HCT116 (cell line): ENCODE data around the gene NDUFC1. TPM values are rescaled to one million over a fixed set of nuclear protein-coding genes. Genes with fewer than 3 reads are reported as not detected.

Source experiments
- ATAC-seq: fragments of 200-7000 bp; cut with Tn5 transposase; 2 replicates; pipeline ENCODE4 v1.9.1; 2020; ENCODE audit warnings: mild to moderate bottlenecking, moderate library complexity
- BruUV-seq: library from RNA; stranded (reverse); fragments of 400-500 nt; replicated peaks from 2 replicates; lab custom pipeline; 2021; lab: Mats Ljungman, UMichigan
- CTCF ChIA-PET: fragments of 300-600 bp; sonication (Branson Sonifier 250); formaldehyde crosslinking; loops from one replicate; lab custom pipeline; 2021; ENCODE audit warnings: antibody characterized with exemption; lab: Charles Lee
- POLR2A ChIA-PET: fragments of 300-600, 350-600 bp; sonication (Branson Sonifier 250); formaldehyde crosslinking; loops from one replicate; lab custom pipeline; 2021; ENCODE audit warnings: antibody characterized with exemption; lab: Charles Lee
- RAD21 ChIA-PET, 2 experiments: fragments of 300-600 bp; sonication (Branson Sonifier 250); formaldehyde crosslinking; loops; one replicate each; lab custom pipeline; 2023; ENCODE audit warnings: low total read pairs in 2 of 2; ENCODE audit not compliant: uncharacterized antibody in 2 of 2, unreplicated experiment in 2 of 2, low non-redundant PET in 1 of 2; lab: Charles Lee
- DNase-seq: peaks from one replicate; pipeline ENCODE4 v3.0.0-alpha.2; 2010; ENCODE audit warnings: low read depth, low spot score
- H2AFZ ChIP-seq: fragments of 200-600 bp; shearing (Covaris generic), sonication (generic); 2 replicates; pipeline ENCODE4 v1.6.1; 2017; ENCODE audit warnings: low read depth, mixed run types, mixed read lengths, antibody characterized with exemption, low read length; ENCODE audit not compliant: poor library complexity, severe bottlenecking
- H3K27ac ChIP-seq: 2 replicates; pipeline ENCODE4 v1.5.1; 2012; ENCODE audit warnings: low read depth, low read length
- H3K27me3 ChIP-seq: fragments of 200-600 bp; sonication (generic); 2 replicates; pipeline ENCODE4 v1.6.1; 2016; ENCODE audit warnings: mixed run types, low read length, mixed read lengths; ENCODE audit not compliant: insufficient read depth
- H3K36me3 ChIP-seq, 2 experiments: fragments of 200-500 bp in 1 of 2; fragments of 200-600 bp in 1 of 2; sonication (Bioruptor generic) in 1 of 2; sonication (generic) in 1 of 2; 2 replicates each; pipeline versions ENCODE4 v1.5.1 to v1.6.1; 2014 to 2016; ENCODE audit warnings: low read length in 2 of 2, inconsistent platforms in 1 of 2, mixed read lengths in 1 of 2, mixed run types in 1 of 2; ENCODE audit not compliant: insufficient read depth in 2 of 2, control insufficient read depth in 1 of 2
- H3K4me1 ChIP-seq, 2 experiments: fragments of 200-600 bp in 1 of 2; sonication (generic) in 1 of 2; 2 replicates each; pipeline versions ENCODE4 v1.5.1 to v1.6.1; 2012 to 2017; ENCODE audit warnings: low read length in 2 of 2, inconsistent platforms in 1 of 2, mild to moderate bottlenecking in 1 of 2, mixed read lengths in 1 of 2, mixed run types in 1 of 2, moderate library complexity in 1 of 2; ENCODE audit not compliant: insufficient read depth in 2 of 2, control insufficient read depth in 1 of 2
- H3K4me2 ChIP-seq: fragments of 200-600 bp; sonication (generic); 2 replicates; pipeline ENCODE4 v1.6.1; 2017; ENCODE audit warnings: mixed run types, low read length, mixed read lengths
- H3K4me3 ChIP-seq, 2 experiments: fragments of 200-600 bp in 1 of 2; sonication (generic) in 1 of 2; replicated peaks in 1 of 2; 2 replicates each; pipeline ENCODE4 v1.5.1; 2011 to 2016; ENCODE audit warnings: low read length in 2 of 2, control low read depth in 1 of 2, low read depth in 1 of 2, mild to moderate bottlenecking in 1 of 2, mixed read lengths in 1 of 2, mixed run types in 1 of 2
- H3K79me2 ChIP-seq: fragments of 200-600 bp; sonication (generic); 2 replicates; pipeline ENCODE4 v1.6.1; 2017; ENCODE audit warnings: mild to moderate bottlenecking, mixed run types, low read length, moderate library complexity, mixed read lengths; ENCODE audit not compliant: insufficient read depth
- H3K9ac ChIP-seq: fragments of 200-600 bp; sonication (generic); 2 replicates; pipeline ENCODE4 v1.6.1; 2016; ENCODE audit warnings: low read length, mixed read lengths
- H3K9me2 ChIP-seq: fragments of 200-600 bp; sonication (generic), shearing (Covaris generic); 2 replicates; pipeline ENCODE4 v1.6.1; 2017; ENCODE audit warnings: mixed run types, mild to moderate bottlenecking, moderate library complexity; ENCODE audit not compliant: insufficient read depth
- H3K9me3 ChIP-seq, 2 experiments: fragments of 200-500 bp in 1 of 2; fragments of 200-600 bp in 1 of 2; sonication (Bioruptor generic) in 1 of 2; sonication (generic) in 1 of 2; 2 replicates each; pipeline ENCODE4 v1.6.1; 2014 to 2017; ENCODE audit warnings: low read length in 2 of 2, mixed read lengths in 2 of 2, inconsistent platforms in 1 of 2, low read depth in 1 of 2, mild to moderate bottlenecking in 1 of 2, mixed run types in 1 of 2, moderate library complexity in 1 of 2; ENCODE audit not compliant: control insufficient read depth in 1 of 2, insufficient read depth in 1 of 2
- H4K20me1 ChIP-seq: fragments of 200-600 bp; sonication (generic), shearing (Covaris generic); 2 replicates; pipeline ENCODE4 v1.6.1; 2017; ENCODE audit warnings: mixed run types, mild to moderate bottlenecking, moderate library complexity; ENCODE audit not compliant: insufficient read depth
- CBX3 ChIP-seq: IDR thresholded peaks from 2 replicates; pipeline ENCODE4 v1.6.1; 2012; ENCODE audit warnings: low read depth
- CEBPB ChIP-seq: IDR thresholded peaks from 2 replicates; pipeline ENCODE4 v1.6.1; 2012; ENCODE audit warnings: low read depth
- CTCF ChIP-seq, 3 experiments: fragments of 200-600 bp in 1 of 3; sonication (generic) in 1 of 3; IDR thresholded peaks in 2 of 3; conservative IDR thresholded peaks in 1 of 3; 2 replicates each; pipeline ENCODE4 v1.5.1; 2012 to 2017; ENCODE audit warnings: low read depth in 2 of 3, low read length in 2 of 3, antibody characterized with exemption in 1 of 3, borderline replicate concordance in 1 of 3, control low read depth in 1 of 3, mild to moderate bottlenecking in 1 of 3, mixed read lengths in 1 of 3, mixed run types in 1 of 3, moderate library complexity in 1 of 3; ENCODE audit not compliant: insufficient read depth in 1 of 3
- EGR1 ChIP-seq: IDR thresholded peaks from 2 replicates; pipeline ENCODE4 v1.6.1; 2012; ENCODE audit warnings: low read depth
- EZH2 ChIP-seq: fragments of 200-600 bp; sonication (generic); IDR thresholded peaks from 2 replicates; pipeline ENCODE4 v1.6.1; 2017; ENCODE audit warnings: antibody characterized with exemption, mixed run types
- EZH2phosphoT487 ChIP-seq: fragments of 200-600 bp; IDR thresholded peaks from 2 replicates; pipeline ENCODE4 v1.6.1; 2018; ENCODE audit warnings: antibody characterized with exemption, borderline replicate concordance
- POLR2A ChIP-seq: IDR thresholded peaks from 2 replicates; pipeline ENCODE4 v1.7.0; 2011; ENCODE audit warnings: borderline replicate concordance; ENCODE audit not compliant: insufficient read depth, insufficient read length; ENCODE audit errors: extremely low read depth
- SRF ChIP-seq: IDR thresholded peaks from 2 replicates; pipeline ENCODE4 v1.6.1; 2012; ENCODE audit warnings: low read depth
- TCF7L2 ChIP-seq: IDR thresholded peaks from 2 replicates; pipeline ENCODE4 v1.7.0; 2011; ENCODE audit warnings: borderline replicate concordance, inconsistent platforms; ENCODE audit not compliant: insufficient read depth, insufficient read length; ENCODE audit errors: extremely low read depth
- ZFX ChIP-seq: fragments of 450-650 bp; IDR thresholded peaks from 2 replicates; pipeline ENCODE4 v1.6.1; 2017
- intact Hi-C: fragments of 100-400 bp; cut with micrococcal nuclease; formaldehyde crosslinking; loops from 2 replicates; pipeline ENCODE4 v1.10.0; 2022
- total RNA-seq: library from RNA; stranded (reverse); gene quantifications from one replicate; pipeline ENCODE4 v1.2.1, GENCODE V29; 2021; ENCODE audit not compliant: unreplicated experiment

Gene NDUFC1
- total RNA-seq, 1 experiment from 2014 or later, result 86.9 TPM

GRCh38 chr4:139282721-139283075 is 19.6 kb downstream of the NDUFC1 start:
- ChIA-PET RAD21 (no interaction called here), POLR2A (no interaction called here), CTCF (interaction anchor here (1.2 kb wide), 1 partner anchor 13 kb away, joined by 3 read pairs; no protein-coding TSS in a partner anchor)
- ATAC-seq, result no peak
- H3K27me3 ChIP-seq, result no peaks in the 10 kb centered on the region
- H3K27ac ChIP-seq, result no peak overlapping the region
- no peak overlapping the region for H3K4me3 ChIP-seq
- no peaks in the 10 kb centered on the region for H3K79me2 ChIP-seq
- no peaks in the 10 kb centered on the region for H3K36me3 ChIP-seq
- no peak for DNase-seq
- no peaks in the 10 kb centered on the region for H4K20me1 ChIP-seq
- BruUV-seq, result no TSS peak
- no peaks in the 10 kb centered on the region for H3K4me1 ChIP-seq
- no peaks in the 10 kb centered on the region for H3K9me2 ChIP-seq
- no peaks in the 10 kb centered on the region for H3K9me3 ChIP-seq
- H3K9ac ChIP-seq, result no peak overlapping the region
- TF ChIP-seq CTCF (IDR thresholded peaks at IDR 0.05 in 2 of 3, conservative IDR thresholded peaks at IDR 0.05 in 1 of 3; ENCODE audit: borderline replicate concordance in 1 of 3, insufficient read depth in 1 of 3, low read depth in 2 of 3, low read length in 2 of 3) (no peak), EZH2 (no peak), ZFX (no peak), TCF7L2 (no peak), CBX3 (no peak), SRF (no peak), CEBPB (no peak), POLR2A (no peak), EZH2phosphoT487 (no peak), EGR1 (no peak)
- TF ChIP-seq, all 23 proteins: peak for 0
- no peak overlapping the region for H3K4me2 ChIP-seq
- no peak overlapping the region for H2AFZ ChIP-seq
- intact Hi-C loops, result no loop called here
